Endometrium (tissue), 2 donors: Measurements from ENCODE around the gene ZNF235.
"Not testable (repeated sequence)": the region's sequence is repeated elsewhere in the genome, so short reads cannot be mapped to it uniquely, and the experiment has no call there.

ENCODE experiments used
- FAIRE-seq: peaks from 2 replicates; lab custom pipeline; 2012; peaks lifted over from hg19 to GRCh38; lab: Jason Lieb, UNC
- donor health status: control.
- donor health status: control.

Gene ZNF235

DNA sequence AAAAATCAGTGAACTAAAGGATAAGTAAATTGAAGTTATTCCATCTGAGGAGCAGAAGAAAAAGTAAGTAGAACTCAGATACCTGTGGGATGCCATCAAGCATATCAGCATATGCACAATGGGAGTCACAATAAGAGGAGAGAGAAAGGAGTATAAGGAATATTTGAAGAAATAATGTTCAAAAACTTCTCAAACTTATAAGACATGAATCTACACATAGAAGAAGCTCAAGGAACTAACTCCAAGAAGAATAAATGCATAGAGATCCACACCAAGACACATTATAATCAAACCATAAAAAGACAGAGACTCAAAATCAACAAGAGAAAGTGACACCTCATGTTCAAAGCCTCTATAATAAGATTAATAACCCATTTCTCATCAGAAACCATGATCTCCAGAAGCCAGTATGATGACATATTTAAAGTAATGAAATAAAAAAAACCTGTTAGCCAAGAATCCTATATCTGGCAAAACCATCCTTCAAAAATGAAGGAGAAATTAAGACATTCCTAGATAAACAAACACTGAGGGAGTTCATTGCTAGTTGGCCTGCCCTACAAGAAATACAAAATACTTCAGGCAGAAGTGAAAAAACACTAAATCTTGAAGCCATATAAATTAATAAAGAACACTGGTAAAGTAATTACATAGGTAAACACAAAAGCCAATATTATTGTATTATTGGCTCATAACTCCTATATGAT lies 49.0 kb downstream of the ZNF235 start:
- FAIRE-seq: no peak

GRCh38 chr19:44254496-44254895 lies 50.3 kb downstream of the ZNF235 start:
- no peak for FAIRE-seq

DNA sequence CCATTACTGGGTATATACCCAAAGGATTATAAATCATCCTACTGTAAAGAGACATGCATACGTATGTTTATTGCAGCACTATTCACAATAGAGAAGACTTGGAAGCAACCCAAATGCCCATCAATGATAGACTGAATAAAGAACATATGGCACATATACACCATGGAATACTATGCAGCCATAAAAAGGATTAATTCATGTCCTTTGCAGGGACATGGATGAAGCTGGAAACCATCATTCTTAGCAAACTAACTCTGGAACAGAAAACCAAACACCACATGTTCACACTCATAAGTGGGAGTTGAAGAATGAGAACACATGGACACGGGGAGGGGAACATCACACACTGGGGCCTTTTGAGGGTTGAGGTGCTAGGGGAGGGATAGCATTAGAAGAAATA lies 51.4 kb downstream of the ZNF235 start:
- not testable (repeated sequence) for FAIRE-seq

GRCh38 chr19:44252332-44252731 lies 52.5 kb downstream of the ZNF235 start:
- FAIRE-seq: not testable (repeated sequence)

GRCh38 chr19:44236384-44236783 lies 68.4 kb downstream of the ZNF235 start:
- no peak for FAIRE-seq
